Heart left ventricle (tissue), 13 donors: ENCODE results near the gene UBAP2.

ENCODE experiments used
- CTCF ChIP-seq, 12 donors: fragments of 200-600 bp; sonication (generic) in 4 of 12; IDR thresholded peaks; one replicate each; pipeline versions ENCODE4 v1.5.0 to v1.8.0; 2018 to 2022; ENCODE audit warnings: antibody characterized with exemption in 12 of 12, mild to moderate bottlenecking in 5 of 12
- POLR2A ChIP-seq, 2 donors: fragments of 450-650 bp; IDR thresholded peaks; one replicate each; pipeline ENCODE4 v1.6.1; 2017; ENCODE audit warnings: antibody characterized with exemption in 2 of 2, mild to moderate bottlenecking in 2 of 2, moderate library complexity in 2 of 2
- donor health status: ischemic (EF 13 %, LVEDD 7.1; RV severe dilation, severe dysfunction).
- donor health status: DM: no; HTN: yes; CAD: no.
- donor health status: DM: no; HTN: no; CAD: no.
- donor health status: ischemic (EF 25% LVEDD 6.9; RV normal size, moderate dysfunction).
- donor health status: ischemic (EF 25% LVEDD 5.7; RV mildly dilated, moderate dysfunction).
- donor health status: ischemic (EF 35%, LVEDD 5.7; RV mildly dilated, moderate dysfunction).
- donor health status: nonischemic (EF 11% LVEDD 7.7; RV severe dilation, severe dysfunction).
- donor health status: DM: yes; HTN: yes; CAD: no.
- donor health status: PGD.
- donor health status: ischemic (EF 29% LVEDD 5.4; RV normal size, mild dysfunction).
- donor health status: nonischemic (EF 23%, LVEDD 6.1; RV moderate dilation, normal function).

DNA sequence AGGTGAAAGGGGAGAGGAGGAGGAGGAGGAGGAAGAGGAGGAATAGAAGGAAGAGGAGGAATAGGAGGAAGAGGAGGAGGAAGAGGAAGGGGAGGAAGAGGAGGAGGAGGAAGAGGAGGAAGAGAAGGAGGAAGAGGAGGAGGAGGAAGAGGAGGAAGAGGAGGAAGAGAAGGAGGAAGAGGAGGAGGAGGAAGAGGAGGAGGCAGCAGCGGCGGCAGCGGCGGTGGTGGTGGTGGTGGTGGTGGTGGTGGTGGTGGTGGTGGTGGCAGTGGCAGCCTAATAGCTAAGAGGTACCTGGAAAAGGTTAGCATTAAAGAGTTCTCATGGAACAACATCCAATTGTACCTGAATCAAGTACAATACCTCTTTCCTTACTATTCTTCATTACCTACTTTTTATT, 32.5 kb downstream of the UBAP2 start:
- TF ChIP-seq CTCF (IDR thresholded peaks at IDR 0.05) (no peak), POLR2A (IDR thresholded peaks at IDR 0.05) (no peak)
